ENCODE measurements around the gene PRLHR. TPM values are rescaled to one million over a fixed set of nuclear protein-coding genes. Genes with fewer than 3 reads are reported as not detected.

PRLHR gene
- total RNA-seq, 4 donors from 2014 or later = 0.78 to 3.0 (median 2.0) TPM

GRCh38 chr10:118590334-118590733 is 5.1 kb downstream of the PRLHR start:
- peaks cover 0 to 8% (median 0%) of the 10 kb centered on the region in 4 donors for H3K9me3 ChIP-seq
- H3K27ac ChIP-seq (replicated peaks in 1 of 4) = no peak overlapping the region
- TF ChIP-seq POLR2AphosphoS5 (IDR thresholded peaks at IDR 0.05) (no peak), EP300 (IDR thresholded peaks at IDR 0.05) (no peak), CTCF (IDR thresholded peaks at IDR 0.05) (no peak), POLR2A (IDR thresholded peaks at IDR 0.05; ENCODE audit: low read depth) (no peak)
- no peak for DNase-seq (ENCODE audit: extremely low spot score)
- H3K27me3 ChIP-seq = peaks cover 9 to 37% (median 20%) of the 10 kb centered on the region in 4 donors
- H3K36me3 ChIP-seq = no peaks in the 10 kb centered on the region
- H3K4me3 ChIP-seq = no peak overlapping the region
- 36% methylated on average over 2 of the region's 2 CpGs for WGBS
- H3K4me1 ChIP-seq = peaks cover 0 to 15% (median 11%) of the 10 kb centered on the region in 4 donors
- intact Hi-C loops (cut with DNase I) = no loop called here

- no peak for TF ChIP-seq CTCF (IDR thresholded peaks at IDR 0.05)
- 72% methylated on average over 14 of the region's 16 CpGs for WGBS
- no peaks in the 10 kb centered on the region for H3K9me3 ChIP-seq
- DNase-seq (ENCODE audit: extremely low spot score) = no peak
- no peaks in the 10 kb centered on the region for H3K36me3 ChIP-seq
- H3K4me3 ChIP-seq = no peak overlapping the region
- peaks cover 0 to 6% (median 2%) of the 10 kb centered on the region in 4 donors for H3K4me1 ChIP-seq
- H3K27ac ChIP-seq (replicated peaks in 1 of 4) = no peak overlapping the region
- intact Hi-C loops (cut with DNase I) = no loop called here
- peaks cover 0 to 15% (median under 1%) of the 10 kb centered on the region in 4 donors for H3K27me3 ChIP-seq
Measured at GRCh38 chr10:118587881-118588651, 7.4 kb downstream of the PRLHR start.

DNA sequence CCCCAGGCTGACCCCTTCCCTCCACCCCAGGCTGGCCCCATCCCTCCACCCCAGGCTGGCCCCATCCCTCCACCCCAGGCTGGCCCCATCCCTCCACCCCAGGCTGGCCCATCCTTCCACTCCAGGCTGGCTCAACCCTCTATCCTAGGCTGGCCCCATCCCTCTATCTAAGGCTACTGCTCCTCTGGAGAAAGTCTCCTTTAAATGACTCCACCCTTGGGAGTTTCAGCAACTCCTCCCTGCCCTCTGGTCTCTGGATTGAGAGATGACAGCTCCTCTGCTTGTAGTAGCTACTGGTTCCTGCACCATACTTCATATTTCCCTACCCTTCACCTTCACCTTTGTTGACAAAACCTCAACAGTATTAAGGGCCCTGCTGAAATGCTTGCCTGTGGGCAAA is 8.5 kb downstream of the PRLHR start:
- DNase-seq (ENCODE audit: extremely low spot score) = no peak
- H3K4me1 ChIP-seq = peaks cover 0 to 6% (median 2%) of the 10 kb centered on the region in 4 donors
- H3K27me3 ChIP-seq = peaks cover 0 to 3% (median 0%) of the 10 kb centered on the region in 4 donors
- TF ChIP-seq POLR2AphosphoS5 (IDR thresholded peaks at IDR 0.05) (no peak), CTCF (IDR thresholded peaks at IDR 0.05) (no peak), POLR2A (IDR thresholded peaks at IDR 0.05; ENCODE audit: low read depth) (no peak), EP300 (IDR thresholded peaks at IDR 0.05) (no peak)
- H3K9me3 ChIP-seq = no peaks in the 10 kb centered on the region
- no peaks in the 10 kb centered on the region for H3K36me3 ChIP-seq
- intact Hi-C loops (cut with DNase I) = no loop called here
- no peak overlapping the region for H3K27ac ChIP-seq (replicated peaks in 1 of 4)
- no peak overlapping the region for H3K4me3 ChIP-seq

DNA sequence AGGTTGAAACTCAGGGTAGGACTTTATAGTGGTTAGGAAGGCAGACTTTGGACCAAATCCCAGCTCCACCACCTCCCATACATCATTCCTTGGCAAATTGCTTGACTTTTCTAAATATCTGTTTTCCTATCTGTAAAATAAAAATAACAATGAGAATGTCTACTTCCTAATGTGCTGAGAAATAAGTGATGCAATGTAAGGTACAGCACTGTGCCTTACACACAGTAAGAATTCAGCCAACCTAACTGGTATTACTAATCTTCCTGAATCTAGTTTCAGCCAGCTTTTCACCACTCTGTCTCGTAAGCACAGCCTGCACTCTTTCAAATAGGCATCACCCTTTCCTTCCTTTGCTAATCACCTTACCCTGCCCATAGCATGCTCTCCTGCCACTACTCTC is 9.7 kb downstream of the PRLHR start:
- Histone ChIP-seq H3K36me3 (no peaks in the 10 kb centered on the region), H3K4me1 (peaks cover 0 to 6% (median 2%) of the 10 kb centered on the region in 4 donors), H3K27me3 (peaks cover 0 to 3% (median 0%) of the 10 kb centered on the region in 4 donors), H3K27ac (replicated peaks in 1 of 4) (no peak overlapping the region), H3K9me3 (no peaks in the 10 kb centered on the region), H3K4me3 (no peak overlapping the region)
- TF ChIP-seq CTCF (IDR thresholded peaks at IDR 0.05) = no peak
- no peak for TF ChIP-seq POLR2A (IDR thresholded peaks at IDR 0.05; ENCODE audit: low read depth)
- TF ChIP-seq EP300 (IDR thresholded peaks at IDR 0.05) = no peak
- TF ChIP-seq POLR2AphosphoS5 (IDR thresholded peaks at IDR 0.05) = no peak
- DNase-seq (ENCODE audit: extremely low spot score) = no peak
- intact Hi-C loops (cut with DNase I) = no loop called here
- 78% methylated on average over 1 of the region's 1 CpG for WGBS

DNA sequence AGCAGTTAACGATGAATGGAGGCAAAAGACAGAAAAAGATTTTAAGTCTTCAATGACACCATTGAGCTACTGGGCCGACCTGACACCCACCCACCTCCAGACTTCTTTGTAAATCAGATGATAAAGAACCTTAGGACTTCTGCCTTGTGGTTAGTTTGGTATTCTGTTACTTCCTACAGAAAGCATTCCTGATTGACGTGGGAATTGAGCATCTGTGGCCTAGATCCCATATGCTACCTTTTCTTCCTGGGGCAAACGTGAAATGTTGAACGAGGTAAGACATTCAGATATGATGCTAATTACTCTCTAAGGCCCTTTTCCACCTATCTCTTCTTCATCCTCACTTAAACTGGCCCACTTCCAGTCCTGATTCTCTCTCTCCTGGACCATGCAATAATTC is 10.2 kb downstream of the PRLHR start:
- no peak overlapping the region for H3K27ac ChIP-seq (replicated peaks in 1 of 4)
- peaks cover 0 to 6% (median 0%) of the 10 kb centered on the region in 4 donors for H3K4me1 ChIP-seq
- no peak for TF ChIP-seq POLR2AphosphoS5 (IDR thresholded peaks at IDR 0.05)
- no peak for TF ChIP-seq POLR2A (IDR thresholded peaks at IDR 0.05; ENCODE audit: low read depth)
- no peak for TF ChIP-seq EP300 (IDR thresholded peaks at IDR 0.05)
- no peak for TF ChIP-seq CTCF (IDR thresholded peaks at IDR 0.05)
- no peaks in the 10 kb centered on the region for H3K9me3 ChIP-seq
- H3K4me3 ChIP-seq = no peak overlapping the region
- H3K36me3 ChIP-seq = no peaks in the 10 kb centered on the region
- intact Hi-C loops (cut with DNase I) = no loop called here
- no peak for DNase-seq (ENCODE audit: extremely low spot score)
- 93% methylated on average over 5 of the region's 5 CpGs for WGBS
- H3K27me3 ChIP-seq = peaks cover 0 to 3% (median 0%) of the 10 kb centered on the region in 4 donors

Data from esophagus muscularis mucosa (tissue), 4 donors.